ENCODE data around the gene MLLT1. TPM values are rescaled to one million over a fixed set of nuclear protein-coding genes. Genes with fewer than 3 reads are reported as not detected.

The MLLT1 gene
- total and polyA plus RNA-seq, 2 of the 8 experiments (the other 6 are each of a cell fraction or from before 2014, with no cell fraction given), result 18.8 to 45.1 TPM

- Histone ChIP-seq H3K56ac (replicated peaks; ENCODE audit: insufficient read length, low read depth, low read length) (no peak overlapping the region), H3K4me3 (ENCODE audit: extremely low read depth in 1 of 4, insufficient read depth in 2 of 4, low read depth in 3 of 4, low read length in 4 of 4) (no peak overlapping the region), H2BK12ac (ENCODE audit: low read depth, low read length) (no peak overlapping the region), H3K23ac (ENCODE audit: insufficient read length) (no peak overlapping the region), H2BK20ac (ENCODE audit: low read length) (no peak overlapping the region), H3K79me1 (ENCODE audit: low read depth, low read length) (peaks cover 42% of the 10 kb centered on the region), H2AFZ (ENCODE audit: low read length) (no peak overlapping the region), H2BK15ac (ENCODE audit: low read length) (no peak overlapping the region), H4K20me1 (replicated peaks in 1 of 2; ENCODE audit: control insufficient read depth in 1 of 2, insufficient read depth in 2 of 2, low read length in 2 of 2) (peaks cover 20 to 50% of the 10 kb centered on the region in 2 experiments), H3K4me1 (replicated peaks in 1 of 4; ENCODE audit: control insufficient read depth in 3 of 4, insufficient read depth in 4 of 4, low read length in 3 of 4) (peaks cover 0 to 8% (median 2%) of the 10 kb centered on the region in 4 experiments; a peak in 3 of 7 replicates), H3K9me3 (ENCODE audit: insufficient read depth in 2 of 2, low read depth in 1 of 2, low read length in 1 of 2) (no peaks in the 10 kb centered on the region), H4K5ac (ENCODE audit: insufficient read length, low read depth, low read length) (no peak overlapping the region), H2AK5ac (ENCODE audit: low read depth, low read length) (no peak overlapping the region), H2BK120ac (replicated peaks; ENCODE audit: low read depth, low read length) (no peak overlapping the region), H3K9ac (replicated peaks in 1 of 4; ENCODE audit: extremely low read depth in 1 of 4, low read depth in 3 of 4, low read length in 3 of 4) (no peak overlapping the region), H3K4me2 (ENCODE audit: insufficient read depth in 1 of 2, low read depth in 2 of 2, low read length in 2 of 2) (no peak overlapping the region), H3K14ac (ENCODE audit: insufficient read length) (no peak overlapping the region), H4K8ac (ENCODE audit: extremely low read depth, insufficient read depth, low read length) (peak overlapping the region; percentile 51; the same call in 1 of the 2 replicates), H4K91ac (replicated peaks; ENCODE audit: insufficient read length, low read length) (no peak overlapping the region), H2BK5ac (ENCODE audit: low read depth, low read length) (no peak overlapping the region; the same call in 1 of the 2 replicates), H3K79me2 (ENCODE audit: control insufficient read depth in 1 of 2, insufficient read depth in 2 of 2, low read length in 2 of 2) (peaks cover 5 to 94% of the 10 kb centered on the region in 2 experiments), H3K27me3 (replicated peaks in 1 of 4; ENCODE audit: control insufficient read depth in 3 of 4, extremely low read depth in 1 of 4, insufficient read depth in 3 of 4, low read length in 3 of 4) (no peaks in the 10 kb centered on the region; a peak in 1 of 7 replicates), H3K36me3 (ENCODE audit: control insufficient read depth in 2 of 4, insufficient read depth in 4 of 4, low read length in 3 of 4) (no peaks in the 10 kb centered on the region; a peak in 4 of 8 replicates), H3K23me2 (ENCODE audit: low read depth, low read length) (peaks cover 4% of the 10 kb centered on the region; the same call in 1 of the 2 replicates), H3K18ac (ENCODE audit: extremely low read depth, low read length) (no peak overlapping the region), H3K27ac (ENCODE audit: low read depth, low read length) (no peak overlapping the region; the same call in 1 of the 2 replicates), H3K4ac (replicated peaks; ENCODE audit: insufficient read length, low read depth, low read length) (no peak overlapping the region)
- CTCF ChIA-PET (ENCODE audit: partially characterized antibody), result interaction anchor here (0.9 to 3.7 kb wide), 3 partner anchors 11 to 25 kb away, joined by 3 to 19 read pairs (median 5); no protein-coding TSS in a partner anchor
- no peak for DNase-seq (ENCODE audit: low read depth in 1 of 2, low spot score in 2 of 2)
- WGBS, 2 experiments (ENCODE audit: extremely low coverage in 1 of 2, insufficient coverage in 1 of 2, insufficient read length in 1 of 2, insufficient replicate concordance in 2 of 2, low coverage in 1 of 2, low lambda C conversion rate in 2 of 2, missing lambda C conversion rate in 1 of 2), result 95% methylated on average over 34 of the region's 39 CpGs; no CpG with 5 or more reads in 1 of the 2 experiments
- FAIRE-seq, result no peak
- no peak for TF ChIP-seq JUN (IDR thresholded peaks at IDR 0.05; ENCODE audit: low read depth, low read length)
- TF ChIP-seq YY1 (IDR thresholded peaks at IDR 0.05; ENCODE audit: low read depth, low read length), result no peak
- no peak for TF ChIP-seq SRF (IDR thresholded peaks at IDR 0.05; ENCODE audit: low read depth, low read length)
- TF ChIP-seq FOSL1 (IDR thresholded peaks at IDR 0.05; ENCODE audit: insufficient read depth, low read depth, low read length), result no peak
- TF ChIP-seq CBX8 (IDR thresholded peaks at IDR 0.05; ENCODE audit: borderline replicate concordance, low read depth, low read length), result no peak
- TF ChIP-seq CTCF (IDR thresholded peaks at IDR 0.05; ENCODE audit: control extremely low read depth in 1 of 3, insufficient read depth in 1 of 3, low read depth in 1 of 3, low read length in 3 of 3), result peak; percentile 9 to 15 (median 13); a peak in 3 of 4 replicates
- POLR2A ChIA-PET (ENCODE audit: partially characterized antibody), result no interaction called here
Measured at GRCh38 chr19:6236310-6237291, 43.2 kb downstream of the MLLT1 start.
